Measurements from ENCODE around the gene ERFL.

ERFL gene

GRCh38 chr19:41883821-41884733 lies 44.2 kb downstream of the ERFL start (continued):
- TF ChIP-seq ZBTB21 (tag by site-specific recombination; IDR thresholded peaks at IDR 0.05) (peak; percentile 87), YY2 (tag by site-specific recombination; IDR thresholded peaks at IDR 0.05) (peak; percentile 94), ZBTB48 (tag by site-specific recombination; IDR thresholded peaks at IDR 0.05) (peak; percentile 76), ZNF2 (tag by site-specific recombination; IDR thresholded peaks at IDR 0.05) (peak; percentile 88), HOXA7 (CRISPR knock-in tag; IDR thresholded peaks at IDR 0.05; ENCODE audit: borderline replicate concordance) (no peak), ZBTB1 (tag by site-specific recombination; IDR thresholded peaks at IDR 0.05) (peak; percentile 62; the same call in 1 of the 2 replicates), GLI2 (tag by site-specific recombination; IDR thresholded peaks at IDR 0.05; ENCODE audit: borderline replicate concordance, low read depth) (no peak), AEBP2 (tag by site-specific recombination; IDR thresholded peaks at IDR 0.05; ENCODE audit: borderline replicate concordance) (no peak), ZNF214 (tag by site-specific recombination; IDR thresholded peaks at IDR 0.05; ENCODE audit: borderline replicate concordance) (no peak), ZNF623 (tag by site-specific recombination; IDR thresholded peaks at IDR 0.05) (peak; percentile 20; the same call in 1 of the 2 replicates), ZNF473 (tag by site-specific recombination; IDR thresholded peaks at IDR 0.05) (no peak), ZNF140 (tag by site-specific recombination; IDR thresholded peaks at IDR 0.05) (no peak), REPIN1 (tag by site-specific recombination; IDR thresholded peaks at IDR 0.05; ENCODE audit: low read depth) (no peak; the same call in 1 of the 2 replicates), ZNF610 (tag by site-specific recombination; IDR thresholded peaks at IDR 0.05; ENCODE audit: borderline replicate concordance) (peak; percentile 79), ZNF704 (tag by site-specific recombination; IDR thresholded peaks at IDR 0.05) (no peak), ZNF394 (tag by site-specific recombination; IDR thresholded peaks at IDR 0.05; ENCODE audit: borderline replicate concordance) (peak; percentile 69), KLF9 (tag by site-specific recombination; IDR thresholded peaks at IDR 0.05; ENCODE audit: low read depth) (peak; percentile 90), ZNF362 (tag by site-specific recombination; IDR thresholded peaks at IDR 0.05) (0 out of 2 replicates have a peak, but pooled peaks have one; percentile 16), ZNF449 (tag by site-specific recombination; IDR thresholded peaks at IDR 0.05) (peak; percentile 30; the same call in 1 of the 2 replicates), MZF1 (tag by site-specific recombination; IDR thresholded peaks at IDR 0.05; ENCODE audit: borderline replicate concordance) (peak; percentile 72; the same call in 1 of the 2 replicates), ZNF548 (tag by site-specific recombination; IDR thresholded peaks at IDR 0.05) (no peak; the same call in 1 of the 2 replicates), ZNF521 (tag by site-specific recombination; IDR thresholded peaks at IDR 0.05) (no peak), ZFP37 (tag by site-specific recombination; IDR thresholded peaks at IDR 0.05) (peak; percentile 87; the same call in 1 of the 2 replicates), ZFP69B (tag by site-specific recombination; IDR thresholded peaks at IDR 0.05) (peak; percentile 87), ZNF639 (tag by site-specific recombination; IDR thresholded peaks at IDR 0.05) (peak; percentile 99), ZNF211 (tag by site-specific recombination; IDR thresholded peaks at IDR 0.05; ENCODE audit: low read depth) (no peak), ZNF501 (tag by site-specific recombination; IDR thresholded peaks at IDR 0.05) (peak; percentile 94), ZBTB17 (tag by site-specific recombination; IDR thresholded peaks at IDR 0.05) (peak; percentile 97), ZNF398 (tag by site-specific recombination; IDR thresholded peaks at IDR 0.05) (peak; percentile 68), GLI4 (tag by site-specific recombination; IDR thresholded peaks at IDR 0.05) (no peak; the same call in 1 of the 2 replicates), SP2 (tag by site-specific recombination; IDR thresholded peaks at IDR 0.05) (peak; percentile 83)
